Measurements from ENCODE around the gene KRTAP4-6. TPM values are rescaled to one million over a fixed set of nuclear protein-coding genes. Genes with fewer than 3 reads are reported as not detected.
A peak's percentile ranks its signal among the peaks of the same experiment; 100 is the strongest.
"Not testable (repeated sequence)": the region's sequence is repeated elsewhere in the genome, so short reads cannot be mapped to it uniquely, and the experiment has no call there.

Gene KRTAP4-6
- total and polyA plus RNA-seq, 2 of the 4 experiments (the other 2 are of a cell fraction): not detected

DNA sequence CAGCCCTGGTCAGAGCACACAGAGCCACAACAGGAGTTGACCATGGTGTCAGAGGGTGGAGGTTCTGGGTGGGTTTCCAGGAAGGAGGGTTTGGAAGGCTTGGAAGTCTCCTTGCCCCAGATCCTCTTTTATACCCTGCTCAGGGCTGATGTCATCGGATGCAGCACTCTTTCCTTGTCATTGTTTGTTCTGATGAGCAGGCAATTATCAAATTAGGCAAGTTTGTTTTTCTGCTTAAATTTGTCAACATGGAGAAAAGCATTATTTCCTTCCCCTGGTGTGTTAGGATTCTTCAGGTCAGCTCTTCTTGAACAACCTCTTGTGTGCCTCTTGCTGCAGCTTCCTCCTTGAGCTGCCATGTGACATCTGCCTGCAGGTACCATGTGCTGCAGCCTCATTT is 20.3 kb upstream of the KRTAP4-6 start, which contains the start of gene KRTAP4-4:
Gene KRTAP4-4 (minus strand): TSS at position 101 of the 400 bp plus-strand sequence. CDS start 57 bp downstream, at position 44.
- Histone ChIP-seq H3K79me1 (ENCODE audit: low read depth in 1 of 2, low read length in 2 of 2) (no peaks in the 10 kb centered on the region), H3K36me3 (ENCODE audit: control insufficient read depth, insufficient read depth, low read length) (no peaks in the 10 kb centered on the region), H2AK5ac (ENCODE audit: low read depth, low read length) (peak within 1 kb of the TSS; percentile 26; the same call in 1 of the 2 replicates), H3K18ac (ENCODE audit: low read depth, low read length) (no peak within 1 kb of the TSS), H2AK9ac (replicated peaks; ENCODE audit: low read depth, low read length, poor library complexity) (no peak within 1 kb of the TSS), H3K27me3 (ENCODE audit: control insufficient read depth, insufficient read depth, low read length) (no peaks in the 10 kb centered on the region; the same call in 1 of the 2 replicates), H4K5ac (ENCODE audit: low read depth, low read length) (no peak within 1 kb of the TSS), H2BK5ac (ENCODE audit: low read depth, low read length, poor library complexity, severe bottlenecking) (no peak within 1 kb of the TSS), H3K56ac (ENCODE audit: extremely low read depth, insufficient read depth, low read length) (no peak within 1 kb of the TSS), H3K14ac (replicated peaks; ENCODE audit: low read depth, low read length) (no peak within 1 kb of the TSS), H3K9me1 (ENCODE audit: insufficient read depth, low read length) (no peaks in the 10 kb centered on the region), H3K27ac (ENCODE audit: insufficient read depth, low read length) (no peak within 1 kb of the TSS), H3K4me2 (ENCODE audit: low read depth, low read length) (no peak within 1 kb of the TSS), H3K4ac (ENCODE audit: low read depth, low read length) (no peak within 1 kb of the TSS), H3K23ac (ENCODE audit: low read depth, low read length) (no peak within 1 kb of the TSS), H2BK20ac (ENCODE audit: low read depth, low read length) (no peak within 1 kb of the TSS), H3K9ac (ENCODE audit: low read depth, low read length) (no peak within 1 kb of the TSS), H4K91ac (ENCODE audit: insufficient read depth, low read depth, low read length) (no peak within 1 kb of the TSS), H4K20me1 (ENCODE audit: insufficient read depth, low read length) (no peaks in the 10 kb centered on the region), H3K9me3 (ENCODE audit: control insufficient read depth, insufficient read depth, low read length) (no peaks in the 10 kb centered on the region), H2BK15ac (ENCODE audit: low read depth, low read length) (no peak within 1 kb of the TSS), H3K4me3 (ENCODE audit: insufficient read depth, low read depth, low read length) (no peak within 1 kb of the TSS), H3K4me1 (ENCODE audit: control insufficient read depth, insufficient read depth, low read length) (no peaks in the 10 kb centered on the region), H2AFZ (replicated peaks; ENCODE audit: low read length, poor library complexity) (no peak within 1 kb of the TSS), H2BK120ac (ENCODE audit: low read depth, low read length) (no peak within 1 kb of the TSS), H4K8ac (ENCODE audit: low read depth in 2 of 2, low read length in 2 of 2) (no peak within 1 kb of the TSS)
- no CpG with 5 or more reads among the region's 1 CpG for WGBS, 2 experiments (ENCODE audit: extremely low coverage in 2 of 2, insufficient read length in 1 of 2)
- intact Hi-C loops (cut with micrococcal nuclease) (no loop called here), dilution Hi-C loops (cut with HindIII; ENCODE audit: low sequenced_read_pairs, unreplicated experiment) (no loop called here), in situ Hi-C loops (cut with MboI; ENCODE audit: low sequenced_read_pairs) (no loop called here)
- BruUV-seq (replicated peaks): no TSS peak
- DNase-seq: no peak
- POLR2A ChIA-PET (ENCODE audit: unreplicated experiment): no interaction called here
- ATAC-seq (ENCODE audit: low read depth): no peak
- no peak for TF ChIP-seq RAD21 (IDR thresholded peaks at IDR 0.05; ENCODE audit: low read length)
- TF ChIP-seq RFX5 (IDR thresholded peaks at IDR 0.05; ENCODE audit: low read depth, low read length): no peak
- TF ChIP-seq NFE2L2 (IDR thresholded peaks at IDR 0.05; ENCODE audit: low read depth, low read length): no peak
- no peak for TF ChIP-seq USF2 (IDR thresholded peaks at IDR 0.05; ENCODE audit: low read depth, low read length)
- no peak for TF ChIP-seq SMC3 (IDR thresholded peaks at IDR 0.05; ENCODE audit: low read depth, low read length)
- TF ChIP-seq MXI1 (IDR thresholded peaks at IDR 0.05; ENCODE audit: borderline replicate concordance, low read depth, low read length): no peak
- CTCF ChIA-PET: no interaction called here

GRCh38 chr17:41160190-41160589 is 19.8 kb upstream of the KRTAP4-6 start:
- BruUV-seq (replicated peaks); H2BK120ac ChIP-seq (ENCODE audit: low read depth, low read length); H4K8ac ChIP-seq (ENCODE audit: low read depth in 2 of 2, low read length in 2 of 2); H3K9me3 ChIP-seq (ENCODE audit: control insufficient read depth, insufficient read depth, low read length); POLR2A ChIA-PET (ENCODE audit: unreplicated experiment); in situ Hi-C loops (cut with MboI; ENCODE audit: low sequenced_read_pairs); H4K5ac ChIP-seq (ENCODE audit: low read depth, low read length); H3K56ac ChIP-seq (ENCODE audit: extremely low read depth, insufficient read depth, low read length); H4K20me1 ChIP-seq (ENCODE audit: insufficient read depth, low read length); H3K9me1 ChIP-seq (ENCODE audit: insufficient read depth, low read length); H3K4me3 ChIP-seq (ENCODE audit: insufficient read depth, low read depth, low read length); CTCF ChIA-PET; H3K79me1 ChIP-seq (ENCODE audit: low read depth in 1 of 2, low read length in 2 of 2); H3K4me1 ChIP-seq (ENCODE audit: control insufficient read depth, insufficient read depth, low read length); H3K9ac ChIP-seq (ENCODE audit: low read depth, low read length); DNase-seq; H3K27me3 ChIP-seq (ENCODE audit: control insufficient read depth, insufficient read depth, low read length); H2BK15ac ChIP-seq (ENCODE audit: low read depth, low read length); H3K4ac ChIP-seq (ENCODE audit: low read depth, low read length); H2AK5ac ChIP-seq (ENCODE audit: low read depth, low read length); H2BK20ac ChIP-seq (ENCODE audit: low read depth, low read length); intact Hi-C loops (cut with micrococcal nuclease); H4K91ac ChIP-seq (ENCODE audit: insufficient read depth, low read depth, low read length); H3K23ac ChIP-seq (ENCODE audit: low read depth, low read length); H3K27ac ChIP-seq (ENCODE audit: insufficient read depth, low read length); H2BK5ac ChIP-seq (ENCODE audit: low read depth, low read length, poor library complexity, severe bottlenecking); H3K4me2 ChIP-seq (ENCODE audit: low read depth, low read length); dilution Hi-C loops (cut with HindIII; ENCODE audit: low sequenced_read_pairs, unreplicated experiment); H2AK9ac ChIP-seq (replicated peaks; ENCODE audit: low read depth, low read length, poor library complexity); H3K14ac ChIP-seq (replicated peaks; ENCODE audit: low read depth, low read length); H3K18ac ChIP-seq (ENCODE audit: low read depth, low read length); ATAC-seq (ENCODE audit: low read depth); H2AFZ ChIP-seq (replicated peaks; ENCODE audit: low read length, poor library complexity); H3K36me3 ChIP-seq (ENCODE audit: control insufficient read depth, insufficient read depth, low read length): not testable (repeated sequence)
- WGBS, 2 experiments (ENCODE audit: extremely low coverage in 2 of 2, insufficient read length in 1 of 2): 92% methylated on average over 2 of the region's 3 CpGs; no CpG with 5 or more reads in 1 of the 2 experiments
